ENCODE data around the gene GLRA1.

GRCh38 chr5:151956725-151957124, 32.1 kb upstream of the GLRA1 start:
- no peak for TF ChIP-seq CTCF (IDR thresholded peaks at IDR 0.05)
- no peak for TF ChIP-seq POLR2AphosphoS5 (IDR thresholded peaks at IDR 0.05; ENCODE audit: low read depth, low read length)
- no peak for TF ChIP-seq SIN3A (IDR thresholded peaks at IDR 0.05; ENCODE audit: borderline replicate concordance, insufficient read depth, low read depth, low read length)
- no peak for TF ChIP-seq REST (IDR thresholded peaks at IDR 0.05; ENCODE audit: insufficient read depth in 1 of 2, low read depth in 2 of 2, low read length in 1 of 2)
- no peak for TF ChIP-seq TCF7L2 (IDR thresholded peaks at IDR 0.05; ENCODE audit: low read depth, low read length)
